GM12878 (cell line): ENCODE data around the gene IFIT3. TPM values are rescaled to one million over a fixed set of nuclear protein-coding genes. Genes with fewer than 3 reads are reported as not detected.
"Not testable (repeated sequence)": the region's sequence is repeated elsewhere in the genome, so short reads cannot be mapped to it uniquely, and the experiment has no call there.

Source experiments
- ATAC-seq: fragments of 200-7000 bp; cut with Tn5 transposase; 3 replicates; pipeline ENCODE4 v1.9.1; 2020; ENCODE audit warnings: mild to moderate bottlenecking, moderate library complexity
- BruUV-seq: library from RNA; stranded (reverse); fragments of 400-500 nt; replicated peaks from 2 replicates; lab custom pipeline; 2021; lab: Mats Ljungman, UMichigan
- CTCF ChIA-PET: fragments of 300-600 bp; sonication (Branson Sonifier 250); formaldehyde crosslinking; extraction: SDS; loops from one replicate; lab custom pipeline; 2021; ENCODE audit warnings: inconsistent platforms; lab: Yijun Ruan, JAX
- POLR2A ChIA-PET: fragments of 350-600 bp; formaldehyde crosslinking; extraction: SDS; loops from one replicate; lab custom pipeline; 2021; ENCODE audit warnings: inconsistent platforms; lab: Charles Lee
- RAD21 ChIA-PET: fragments of 300-600 bp; sonication (Branson Sonifier 250); formaldehyde crosslinking; loops from one replicate; lab custom pipeline; 2023; ENCODE audit warnings: antibody characterized with exemption; ENCODE audit not compliant: unreplicated experiment; lab: Charles Lee
- SMC1A ChIA-PET: fragments of 300-600 bp; sonication (Branson Sonifier 250); formaldehyde crosslinking; loops from one replicate; lab custom pipeline; 2023; ENCODE audit not compliant: unreplicated experiment, uncharacterized antibody; lab: Charles Lee
- DNase-seq: peaks from one replicate; pipeline ENCODE4 v3.0.0-alpha.2; 2011; ENCODE audit warnings: low read depth, low spot score
- FAIRE-seq: peaks from 3 replicates; lab custom pipeline; 2011; peaks lifted over from hg19 to GRCh38; lab: Jason Lieb, UNC
- H2AFZ ChIP-seq: 2 replicates; pipeline ENCODE4 v1.6.0; 2011; ENCODE audit warnings: low read depth, low read length, control low read depth; ENCODE audit not compliant: control insufficient read depth
- H3K27ac ChIP-seq: 2 replicates; pipeline ENCODE4 v1.5.1; 2011; ENCODE audit warnings: control low read depth; ENCODE audit not compliant: control insufficient read depth, insufficient read depth
- H3K27me3 ChIP-seq, 2 experiments: replicated peaks in 1 of 2; 2 replicates each; pipeline versions ENCODE4 v1.6.0 to v1.6.1; 2011; ENCODE audit warnings: low read length in 1 of 2; ENCODE audit not compliant: control insufficient read depth in 2 of 2, insufficient read depth in 2 of 2
- H3K36me3 ChIP-seq, 2 experiments: 2 replicates each; pipeline ENCODE4 v1.5.1; 2011; ENCODE audit warnings: low read length in 1 of 2; ENCODE audit not compliant: control insufficient read depth in 2 of 2, insufficient read depth in 2 of 2
- H3K4me1 ChIP-seq: 2 replicates; pipeline ENCODE4 v1.6.1; 2011; ENCODE audit warnings: mild to moderate bottlenecking, low read length, moderate library complexity, mixed read lengths; ENCODE audit not compliant: control insufficient read depth, insufficient read depth
- H3K4me2 ChIP-seq: 2 replicates; pipeline ENCODE4 v1.6.0; 2011; ENCODE audit warnings: control low read depth; ENCODE audit not compliant: control insufficient read depth, insufficient read depth
- H3K4me3 ChIP-seq: fragments of 200-600 bp; sonication (generic); 2 replicates; pipeline ENCODE4 v1.5.1; 2016
- H3K79me2 ChIP-seq: 2 replicates; pipeline ENCODE4 v1.6.0; 2011; ENCODE audit warnings: low read length; ENCODE audit not compliant: control insufficient read depth, insufficient read depth
- H3K9ac ChIP-seq: 2 replicates; pipeline ENCODE4 v1.8.0; 2011; ENCODE audit warnings: low read length, control low read depth, mixed read lengths; ENCODE audit not compliant: control insufficient read depth, insufficient read depth
- H3K9me3 ChIP-seq: replicated peaks from 3 replicates; pipeline ENCODE4 v1.5.1; 2011; ENCODE audit warnings: mild to moderate bottlenecking, low read length; ENCODE audit not compliant: control insufficient read depth, insufficient read depth
- H4K20me1 ChIP-seq: 2 replicates; pipeline ENCODE4 v1.6.0; 2011; ENCODE audit not compliant: control insufficient read depth, insufficient read depth
- BHLHE40 ChIP-seq, 2 experiments: fragments of 450-650 bp in 1 of 2; IDR thresholded peaks; 2 replicates each; pipeline ENCODE4 v1.6.1; 2011 to 2017; ENCODE audit warnings: low read depth in 2 of 2, borderline replicate concordance in 1 of 2, improper control_type of control experiment in 1 of 2, low read length in 1 of 2, mild to moderate bottlenecking in 1 of 2
- ETV6 ChIP-seq, 2 experiments: fragments of 450-650 bp in 1 of 2; IDR thresholded peaks in 1 of 2; conservative IDR thresholded peaks in 1 of 2; 2 replicates each; pipeline ENCODE4 v1.6.1; 2014; ENCODE audit warnings: antibody characterized with exemption in 1 of 2, borderline replicate concordance in 1 of 2, low read depth in 1 of 2, mild to moderate bottlenecking in 1 of 2, moderate library complexity in 1 of 2
- FOXK2 ChIP-seq: fragments of 450-650 bp; IDR thresholded peaks from 2 replicates; pipeline ENCODE4 v1.6.1; 2017; ENCODE audit warnings: mild to moderate bottlenecking, moderate library complexity
- NR2F1 ChIP-seq: fragments of 450-650 bp; conservative IDR thresholded peaks from 2 replicates; pipeline ENCODE4 v1.6.1; 2017; ENCODE audit warnings: mild to moderate bottlenecking
- WGBS: methylation state at CpG from one replicate; pipeline ENCODE4 v1.1.6; 2016; ENCODE audit warnings: low lambda C conversion rate; ENCODE audit not compliant: insufficient replicate concordance, insufficient coverage; ENCODE audit errors: missing lambda C conversion rate; 5-methylcytosine and 5-hydroxymethylcytosine counted together
- in situ Hi-C: fragments of 300-500 bp; cut with MboI; formaldehyde crosslinking; loops from 9 replicates; pipeline ENCODE4 v1.14.3; 2018; ENCODE audit warnings: mixed read lengths
- intact Hi-C: fragments of 100-400 bp; cut with micrococcal nuclease; formaldehyde crosslinking; loops from one replicate; pipeline ENCODE4 v1.14.2; 2022; ENCODE audit not compliant: unreplicated experiment
- polyA plus RNA-seq, 11 experiments: library from polyadenylated mRNA; depleted of rRNA in 4 of 11; unstranded in 6 of 11; stranded (reverse) in 5 of 11; fragments of >200 nt; fragmentation: Nextera tagmentation in 4 of 11; fragmentation: Illumina TruSeq in 1 of 11; extraction: Ambion mirVana in 4 of 11; extraction: Trizol in 1 of 11; gene quantifications; 1 replicate in 1 of 11; 2 replicates in 10 of 11; pipeline versions ENCODE4 v1.2.1 to v1.2.3, GENCODE V29; 2011 to 2016; ENCODE audit warnings: inconsistent platforms in 2 of 11, missing spikeins in 2 of 11, low read depth in 1 of 11
- total RNA-seq, 4 experiments: library from RNA; depleted of rRNA in 3 of 4; stranded (reverse); fragments of >200 nt in 3 of 4; fragmentation: Illumina TruSeq in 1 of 4; extraction: Trizol in 1 of 4; gene quantifications; 2 replicates each; pipeline versions ENCODE4 v1.2.1 to v1.2.3, GENCODE V29; 2013 to 2021

The IFIT3 gene
- total and polyA plus RNA-seq, 10 of the 15 experiments (the other 5 are each of a cell fraction or from before 2014, with no cell fraction given), result 27.0 to 70.2 (median 51.1) TPM

GRCh38 chr10:89329151-89329550 is 1.4 kb downstream of the IFIT3 start (continued):
- TF ChIP-seq FOXK2 (no peak), ETV6 (conservative IDR thresholded peaks at IDR 0.05 in 1 of 2, IDR thresholded peaks at IDR 0.05 in 1 of 2; ENCODE audit: borderline replicate concordance in 1 of 2, low read depth in 1 of 2) (no peak)

- peak overlapping the region; percentile 53; the same call in 1 of the 2 replicates for H3K9ac ChIP-seq
- RAD21 ChIA-PET, result interaction anchor here (1.1 to 1.3 kb wide), 3 partner anchors 27 to 68 kb away, joined by 3 read pairs; no protein-coding TSS in a partner anchor
- DNase-seq, H2AFZ ChIP-seq, ATAC-seq, FAIRE-seq, BruUV-seq, in situ Hi-C loops, H4K20me1 ChIP-seq, H3K36me3 ChIP-seq, H3K9me3 ChIP-seq, H3K27me3 ChIP-seq, intact Hi-C loops: not testable (repeated sequence)
- peak overlapping the region; percentile 89 for H3K27ac ChIP-seq
- H3K4me1 ChIP-seq, result peaks cover 22% of the 10 kb centered on the region
- peak overlapping the region; percentile 77 for H3K4me2 ChIP-seq
- peaks cover 51% of the 10 kb centered on the region for H3K79me2 ChIP-seq
- CTCF ChIA-PET, result interaction anchor here (1.1 kb wide), 1 partner anchor 28 kb away, joined by 4 read pairs; the partner anchor contains the start of gene IFIT2
- SMC1A ChIA-PET, result interaction anchor here (1.0 to 4.6 kb wide), 3 partner anchors 26 to 62 kb away, joined by 3 to 40 read pairs (median 3); partner anchors contain the start of genes IFIT1 and IFIT2
- TF ChIP-seq BHLHE40 (IDR thresholded peaks at IDR 0.05; ENCODE audit: borderline replicate concordance in 1 of 2, low read depth in 2 of 2, low read length in 1 of 2) (peak in 1 of 2 experiments; percentile 42; a peak in 2 of 4 replicates), NR2F1 (0 out of 2 replicates have a peak, but pooled peaks have one; percentile 31)
- 55% methylated on average over 3 of the region's 3 CpGs for WGBS
- H3K4me3 ChIP-seq, result peak overlapping the region; percentile 30; the same call in 1 of the 2 replicates
- POLR2A ChIA-PET, result interaction anchor here (1.0 to 1.2 kb wide), 3 partner anchors 38 to 91 kb away, joined by 3 to 5 read pairs (median 3); no protein-coding TSS in a partner anchor
Observed at GRCh38 chr10:89330014-89330413, 2.2 kb downstream of the IFIT3 start.
